Measurements from ENCODE around the gene ATP6V0E1. TPM values are rescaled to one million over a fixed set of nuclear protein-coding genes. Genes with fewer than 3 reads are reported as not detected.
A peak's percentile ranks its signal among the peaks of the same experiment; 100 is the strongest.

ATP6V0E1 gene
- total and polyA plus RNA-seq, 2 of the 4 experiments (the other 2 are of a cell fraction): 258 to 277 TPM

GRCh38 chr5:172953776-172954675 lies 29.5 kb upstream of the ATP6V0E1 start:
- CTCF ChIA-PET: no interaction called here

More at GRCh38 chr5:172953776-172954675, 29.5 kb upstream of the ATP6V0E1 start:
- Histone ChIP-seq H4K20me1 (ENCODE audit: insufficient read depth, low read length) (no peaks in the 10 kb centered on the region), H4K5ac (ENCODE audit: low read depth, low read length) (peak overlapping the region; percentile 95), H3K4ac (ENCODE audit: low read depth, low read length) (peak overlapping the region; percentile 99), H2AK9ac (replicated peaks; ENCODE audit: low read depth, low read length, poor library complexity) (peak overlapping the region; percentile 22), H3K56ac (ENCODE audit: extremely low read depth, insufficient read depth, low read length) (peak overlapping the region; percentile 85), H3K4me1 (ENCODE audit: control insufficient read depth, insufficient read depth, low read length) (peaks cover 22% of the 10 kb centered on the region), H3K4me3 (ENCODE audit: insufficient read depth, low read depth, low read length) (no peak overlapping the region), H3K14ac (replicated peaks; ENCODE audit: low read depth, low read length) (peak overlapping the region; percentile 91; the same call in 1 of the 2 replicates), H3K79me1 (ENCODE audit: low read depth in 1 of 2, low read length in 2 of 2) (peaks cover 19 to 48% of the 10 kb centered on the region in 2 experiments; a peak in 3 of 4 replicates), H3K18ac (ENCODE audit: low read depth, low read length) (peak overlapping the region; percentile 93), H3K23ac (ENCODE audit: low read depth, low read length) (peak overlapping the region; percentile 75), H4K8ac (ENCODE audit: low read depth in 2 of 2, low read length in 2 of 2) (peak overlapping the region; percentile 94 to 95), H2BK5ac (ENCODE audit: low read depth, low read length, poor library complexity, severe bottlenecking) (peak overlapping the region; percentile 99), H3K9ac (ENCODE audit: low read depth, low read length) (peak overlapping the region; percentile 69; the same call in 1 of the 2 replicates), H3K4me2 (ENCODE audit: low read depth, low read length) (no peak overlapping the region; the same call in 1 of the 2 replicates), H2AFZ (replicated peaks; ENCODE audit: low read length, poor library complexity) (no peak overlapping the region), H3K27ac (ENCODE audit: insufficient read depth, low read length) (peak overlapping the region; percentile 92), H3K9me1 (ENCODE audit: insufficient read depth, low read length) (peaks cover 19% of the 10 kb centered on the region), H2AK5ac (ENCODE audit: low read depth, low read length) (peak overlapping the region; percentile 97), H2BK120ac (ENCODE audit: low read depth, low read length) (peak overlapping the region; percentile 98), H3K27me3 (ENCODE audit: control insufficient read depth, insufficient read depth, low read length) (no peaks in the 10 kb centered on the region), H2BK20ac (ENCODE audit: low read depth, low read length) (peak overlapping the region; percentile 98), H4K91ac (ENCODE audit: insufficient read depth, low read depth, low read length) (peak overlapping the region; percentile 99), H3K36me3 (ENCODE audit: control insufficient read depth, insufficient read depth, low read length) (peaks cover 18% of the 10 kb centered on the region), H2BK15ac (ENCODE audit: low read depth, low read length) (peak overlapping the region; percentile 97; the same call in 2 of the 3 replicates), H3K9me3 (ENCODE audit: control insufficient read depth, insufficient read depth, low read length) (no peaks in the 10 kb centered on the region)
- peak; percentile 35; the same call in 1 of the 2 replicates for TF ChIP-seq FOS (IDR thresholded peaks at IDR 0.05; ENCODE audit: low read depth, low read length)
- TF ChIP-seq CEBPB (IDR thresholded peaks at IDR 0.05; ENCODE audit: low read depth, low read length): peak; percentile 87
- peak; percentile 34; the same call in 1 of the 2 replicates for TF ChIP-seq BHLHE40 (IDR thresholded peaks at IDR 0.05; ENCODE audit: low read depth, low read length)
- 0 out of 2 replicates have a peak, but pooled peaks have one; percentile 13 for TF ChIP-seq RAD21 (IDR thresholded peaks at IDR 0.05; ENCODE audit: low read length)
- no peak for TF ChIP-seq NFE2L2 (IDR thresholded peaks at IDR 0.05; ENCODE audit: low read depth, low read length)
- no peak for TF ChIP-seq SMC3 (IDR thresholded peaks at IDR 0.05; ENCODE audit: low read depth, low read length)
- peak; percentile 39; the same call in 1 of the 2 replicates for TF ChIP-seq MAFK (IDR thresholded peaks at IDR 0.05; ENCODE audit: low read depth, low read length)
- TF ChIP-seq ELK1 (IDR thresholded peaks at IDR 0.05; ENCODE audit: borderline replicate concordance, low read depth, low read length): no peak
- TF ChIP-seq MXI1 (IDR thresholded peaks at IDR 0.05; ENCODE audit: borderline replicate concordance, low read depth, low read length): no peak
- TF ChIP-seq CHD1 (IDR thresholded peaks at IDR 0.05; ENCODE audit: low read depth, low read length): no peak
- TF ChIP-seq POLR2A (IDR thresholded peaks at IDR 0.05; ENCODE audit: low read depth, low read length): peak; percentile 16
- intact Hi-C loops (cut with micrococcal nuclease) (no loop called here), dilution Hi-C loops (cut with HindIII; ENCODE audit: low sequenced_read_pairs, unreplicated experiment) (no loop called here), in situ Hi-C loops (cut with MboI; ENCODE audit: low sequenced_read_pairs) (no loop called here)
- WGBS, 2 experiments (ENCODE audit: extremely low coverage in 2 of 2, insufficient read length in 1 of 2): no CpG with 5 or more reads among the region's 15 CpGs
- DNase-seq (peak; percentile 98), ATAC-seq (ENCODE audit: low read depth) (peak; percentile 38)
- BruUV-seq (replicated peaks): no TSS peak
- POLR2A ChIA-PET (ENCODE audit: unreplicated experiment): interaction anchor here (0.7 to 1.2 kb wide), 3 partner anchors 11 to 636 kb away, joined by 4 to 5 read pairs (median 5); no protein-coding TSS in a partner anchor
